ENCODE measurements around the gene KRT2.

The KRT2 gene

GRCh38 chr12:52617403-52617785 lies 34.6 kb downstream of the KRT2 start:
- DNase-seq (ENCODE audit: low read depth in 1 of 2, low spot score in 1 of 2) = no peak

- no peak for DNase-seq (ENCODE audit: low read depth in 1 of 2, low spot score in 1 of 2)
Observed at GRCh38 chr12:52616680-52617402, 35.2 kb downstream of the KRT2 start.

GRCh38 chr12:52615912-52616311 lies 36.1 kb downstream of the KRT2 start:
- no peak for DNase-seq (ENCODE audit: low read depth in 1 of 2, low spot score in 1 of 2)

DNA sequence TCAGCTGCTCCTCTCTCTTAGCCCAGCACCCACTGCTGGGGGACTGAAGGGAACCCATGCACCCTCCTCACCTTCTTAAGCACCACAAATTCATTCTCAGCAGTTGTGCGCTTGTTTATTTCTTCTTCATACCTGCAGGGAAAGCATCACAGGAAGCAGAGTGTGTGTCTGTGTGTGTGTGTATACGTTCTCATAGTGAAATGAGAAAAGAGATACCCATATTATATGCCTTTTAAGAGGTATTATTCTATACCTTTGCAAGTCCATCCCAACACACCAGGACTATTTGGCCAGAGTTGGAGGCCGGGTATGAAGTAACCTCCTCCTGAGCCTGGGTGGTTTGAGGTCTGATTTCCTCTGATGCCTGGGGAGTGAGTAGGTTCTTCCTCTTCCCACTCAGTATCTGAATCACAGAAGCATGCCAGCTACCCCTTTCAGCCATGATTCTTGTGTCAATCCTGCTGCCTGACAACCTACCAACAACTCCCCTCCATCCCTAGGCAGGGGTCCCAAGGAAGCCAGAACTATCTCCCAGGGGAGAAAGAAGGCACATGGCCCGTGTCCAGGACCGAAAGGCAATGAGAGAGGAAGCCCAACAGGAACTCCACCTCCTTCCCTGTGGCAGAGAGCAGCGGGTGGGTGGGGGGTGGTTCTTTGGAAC lies 36.7 kb downstream of the KRT2 start:
- DNase-seq (ENCODE audit: low read depth in 1 of 2, low spot score in 1 of 2) = no peak

- DNase-seq (ENCODE audit: low read depth in 1 of 2, low spot score in 1 of 2) = no peak
Observed at GRCh38 chr12:52614381-52615207, 37.4 kb downstream of the KRT2 start.

DNA sequence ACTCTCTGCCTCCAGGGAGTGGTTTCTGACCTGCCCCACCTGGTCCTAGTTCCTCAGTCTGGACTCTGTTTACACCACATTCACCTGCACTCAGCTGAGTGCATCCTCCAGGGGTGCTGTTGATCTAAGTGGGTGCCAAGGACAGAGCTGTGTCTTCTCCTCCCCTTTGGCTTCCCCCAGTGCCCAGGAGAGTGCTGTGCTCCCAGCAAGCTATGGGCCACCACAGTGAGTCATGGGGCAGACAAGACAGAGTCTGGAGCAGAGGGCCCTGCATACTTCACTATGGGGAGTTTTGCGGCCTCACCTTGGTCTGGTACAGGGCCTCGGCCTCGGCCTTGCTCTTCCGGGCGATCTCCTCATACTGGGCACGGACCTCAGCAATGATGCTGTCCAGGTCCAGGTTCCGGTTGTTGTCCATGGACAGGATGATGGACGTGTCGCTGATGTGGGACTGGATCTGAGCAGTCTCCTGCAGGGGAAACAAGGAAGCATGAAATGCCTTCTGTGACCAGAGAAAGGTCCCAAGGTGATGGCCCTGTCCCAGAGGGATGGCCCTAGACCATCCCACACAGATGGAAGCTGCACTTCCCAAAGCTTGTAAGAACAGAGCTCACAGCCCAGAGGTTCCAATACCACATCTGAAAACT lies 38.5 kb downstream of the KRT2 start:
- no peak for DNase-seq (ENCODE audit: low read depth in 1 of 2, low spot score in 1 of 2)

DNA sequence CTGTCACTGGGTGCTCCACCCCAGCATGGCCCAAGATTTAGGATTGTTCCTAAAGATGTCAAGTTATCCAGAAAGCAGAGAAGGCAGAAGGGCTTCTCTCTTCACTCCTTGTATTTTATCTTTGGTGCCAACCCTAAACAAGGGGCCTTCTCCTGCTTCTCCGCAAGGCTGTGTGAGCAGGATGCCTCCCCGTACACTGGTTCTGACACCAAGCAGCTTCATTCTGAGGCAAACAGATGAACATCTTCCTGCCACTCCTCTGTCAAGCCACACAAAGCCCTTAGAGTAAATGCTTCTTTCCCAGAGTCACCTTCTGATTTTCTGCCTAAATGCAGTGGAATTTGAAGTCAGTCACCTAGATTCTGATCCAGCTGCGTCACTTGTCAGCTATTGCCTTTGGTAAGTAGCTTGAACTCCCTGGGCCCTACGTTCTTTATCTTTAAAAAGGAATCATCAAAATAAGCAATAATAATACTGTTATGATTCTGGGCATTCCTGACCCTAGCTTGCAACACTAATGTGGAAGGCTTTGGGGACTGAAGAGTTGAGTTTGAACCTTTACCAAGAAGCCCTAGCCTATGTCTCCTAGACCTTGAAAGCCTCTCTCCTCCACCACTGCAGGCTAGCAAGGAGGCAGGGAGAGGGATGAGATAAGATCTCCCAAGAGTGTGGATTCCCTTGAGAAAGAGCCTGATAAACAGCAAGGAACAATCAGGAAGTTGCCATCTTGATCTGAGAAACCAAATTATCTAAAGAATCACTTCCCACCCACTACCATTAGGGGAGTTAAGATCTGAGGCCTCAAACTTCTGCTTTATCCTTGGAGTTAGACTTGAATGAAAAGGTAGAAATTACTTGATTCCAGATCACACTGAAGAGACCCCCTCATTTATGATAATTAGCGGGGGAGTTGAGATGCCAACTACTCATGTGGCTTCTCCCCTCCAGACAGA lies 39.3 kb downstream of the KRT2 start:
- DNase-seq (ENCODE audit: low read depth in 1 of 2, low spot score in 1 of 2) = no peak

GRCh38 chr12:52611080-52611468 lies 40.9 kb downstream of the KRT2 start:
- DNase-seq (ENCODE audit: low read depth in 1 of 2, low spot score in 1 of 2) = no peak

DNA sequence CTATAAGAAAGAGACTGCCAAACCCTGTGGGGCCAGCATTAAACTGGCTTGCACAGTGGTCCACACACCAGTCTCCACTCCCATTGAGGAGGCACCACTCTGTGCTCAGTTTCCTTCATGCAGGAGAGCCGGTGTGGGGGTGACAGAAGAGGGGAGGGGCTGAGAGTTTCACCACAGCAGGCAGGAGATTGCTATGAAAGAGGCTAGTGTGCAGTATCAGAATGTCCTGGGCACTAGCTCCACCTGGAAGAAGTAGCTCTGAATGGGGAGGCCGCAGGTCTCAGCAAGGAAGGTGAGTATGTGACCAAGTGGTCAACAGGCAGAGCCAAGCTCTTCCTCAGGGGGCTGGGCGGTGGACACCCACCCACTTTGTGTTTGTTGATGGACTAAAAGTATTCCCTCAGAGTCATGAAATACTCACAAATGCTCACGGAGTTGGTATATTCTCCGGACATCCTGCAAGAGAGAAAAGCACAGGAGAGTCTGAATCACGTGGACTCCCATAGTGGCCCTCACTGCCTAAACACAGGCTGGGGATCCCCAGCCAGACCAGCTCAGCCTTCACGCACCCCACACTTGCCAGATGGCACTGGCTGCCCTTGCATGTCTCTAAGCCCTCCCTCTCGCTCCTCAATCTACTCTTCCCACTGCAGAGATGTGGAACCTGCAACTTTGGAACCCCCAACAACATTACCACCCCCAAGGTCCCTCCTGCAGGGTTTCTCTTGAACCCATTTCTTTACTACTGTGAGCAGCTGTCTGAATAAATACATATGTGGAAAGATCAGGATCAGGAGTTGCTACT lies 43.0 kb downstream of the KRT2 start:
- no peak for DNase-seq (ENCODE audit: low read depth in 1 of 2, low spot score in 1 of 2)

DNA sequence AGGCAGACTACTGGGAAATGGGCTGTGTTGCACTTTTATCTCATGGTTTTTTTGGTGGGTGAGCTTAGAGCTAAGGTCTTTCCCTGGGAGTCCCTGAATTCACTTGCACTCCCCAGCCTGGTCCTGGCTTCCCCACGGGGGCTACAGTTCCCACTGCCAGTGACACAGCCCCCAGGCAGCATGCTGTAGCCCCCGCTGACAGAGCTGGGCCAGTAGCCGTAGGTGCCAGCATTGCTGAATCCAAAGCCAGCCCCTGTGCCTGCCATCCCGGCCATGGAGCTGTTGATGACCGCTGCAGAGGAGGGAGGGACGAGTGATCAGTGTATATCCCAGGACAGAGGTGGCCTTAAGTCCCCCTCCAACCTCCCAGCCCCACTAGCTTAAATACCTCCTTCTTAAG lies 43.9 kb downstream of the KRT2 start:
- DNase-seq (ENCODE audit: low read depth in 1 of 2, low spot score in 1 of 2) = no peak

GRCh38 chr12:52607314-52607713 lies 44.7 kb downstream of the KRT2 start:
- no peak for DNase-seq (ENCODE audit: low read depth in 1 of 2, low spot score in 1 of 2)

GRCh38 chr12:52606581-52607218 lies 45.3 kb downstream of the KRT2 start:
- no peak for DNase-seq (ENCODE audit: low read depth in 1 of 2, low spot score in 1 of 2)

- DNase-seq (ENCODE audit: low read depth in 1 of 2, low spot score in 1 of 2) = no peak
Observed at GRCh38 chr12:52606096-52606495, 45.9 kb downstream of the KRT2 start.

- no peak for DNase-seq (ENCODE audit: low read depth in 1 of 2, low spot score in 1 of 2)
Observed at GRCh38 chr12:52605542-52605941, 46.5 kb downstream of the KRT2 start.

DNA sequence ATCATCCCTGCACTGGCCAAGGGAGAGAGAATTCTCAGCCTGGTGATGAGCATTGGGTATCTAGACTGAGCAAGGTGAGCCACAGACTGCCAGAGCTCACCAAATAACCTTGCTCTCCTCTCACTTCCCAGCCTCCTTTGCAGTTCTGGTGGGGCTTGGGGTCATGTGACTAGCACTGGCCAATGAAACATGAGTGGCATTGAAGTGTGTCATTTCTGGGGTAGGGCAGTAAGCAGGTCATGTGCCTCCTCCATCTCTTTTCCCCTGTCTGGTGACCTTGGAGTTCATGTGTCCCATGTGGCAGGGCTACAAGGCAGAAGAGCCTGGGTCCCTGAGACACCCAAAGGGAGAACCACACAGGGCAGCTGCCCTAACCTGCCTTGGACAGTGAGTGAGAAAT lies 47.2 kb downstream of the KRT2 start:
- no peak for DNase-seq (ENCODE audit: low read depth in 1 of 2, low spot score in 1 of 2)

- DNase-seq (ENCODE audit: low read depth in 1 of 2, low spot score in 1 of 2) = no peak
Observed at GRCh38 chr12:52603314-52603713, 48.7 kb downstream of the KRT2 start.

DNA sequence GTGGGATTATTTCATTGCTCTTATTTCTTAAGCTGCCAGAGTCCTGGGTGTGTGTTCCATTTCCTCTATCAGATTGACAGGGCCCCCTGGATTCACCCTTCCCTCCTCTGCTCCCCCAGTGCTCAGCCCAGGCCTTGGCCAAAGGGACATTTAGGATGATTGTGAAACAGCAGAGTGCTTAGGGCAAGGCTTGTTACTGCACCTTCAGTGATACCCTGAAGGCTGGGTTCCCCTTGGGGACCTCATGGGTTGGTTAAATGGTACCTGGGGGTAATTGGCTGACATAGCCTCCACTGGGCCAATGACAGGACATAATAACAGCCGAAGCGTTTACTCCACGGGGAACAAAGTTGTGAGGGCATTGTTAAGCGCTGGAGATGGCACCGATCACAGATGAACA lies 49.5 kb downstream of the KRT2 start:
- no peak for DNase-seq (ENCODE audit: low read depth in 1 of 2, low spot score in 1 of 2)

DNA sequence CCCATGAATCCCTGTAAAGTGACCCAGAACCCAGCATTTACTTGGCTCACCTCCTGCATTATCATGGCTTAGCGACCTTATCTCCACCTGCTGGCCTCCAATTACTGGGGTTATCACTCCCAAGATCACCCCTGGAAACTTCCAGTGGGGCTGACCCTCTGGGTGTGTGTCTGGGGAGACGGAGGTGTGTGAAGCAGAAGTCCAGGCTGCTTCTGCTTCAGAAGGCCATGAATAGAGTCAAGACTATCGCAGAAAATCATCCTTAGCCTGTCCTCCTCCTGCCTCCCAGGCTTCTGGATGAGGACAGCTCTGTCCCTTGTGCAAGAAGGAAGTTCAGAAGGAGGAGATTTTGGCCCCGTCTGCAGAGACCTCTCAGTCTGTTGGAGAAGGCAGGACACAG lies 50.3 kb downstream of the KRT2 start:
- no peak for DNase-seq (ENCODE audit: low read depth in 1 of 2, low spot score in 1 of 2)

GRCh38 chr12:52600941-52601481 lies 51.0 kb downstream of the KRT2 start, which contains the start of gene KRT72:
Gene KRT72 (minus strand): TSS chr12:52601463. CDS start chr12:52601452, 11 bp downstream.
- DNase-seq (ENCODE audit: low read depth in 1 of 2, low spot score in 1 of 2) = no peak
